ENCODE data around the gene MTERF2. TPM values are rescaled to one million over a fixed set of nuclear protein-coding genes. Genes with fewer than 3 reads are reported as not detected.
A peak's percentile ranks its signal among the peaks of the same experiment; 100 is the strongest.

The MTERF2 gene
- total RNA-seq, 1 experiment from 2014 or later, result 7.0 TPM

GRCh38 chr12:106986625-106987389 is at the start of gene MTERF2 (continued):
- 0 out of 2 replicates have a peak, but pooled peaks have one; percentile 39 for TF ChIP-seq ATF1 (CRISPR knock-in tag; IDR thresholded peaks at IDR 0.05)

- H3K27ac Mint-ChIP-seq, result no peak overlapping the region
- ChIA-PET POLR2A (no interaction called here), CTCF (no interaction called here)
- H3K27me3 Mint-ChIP-seq (ENCODE audit: low read depth), result no peaks in the 10 kb centered on the region
- no peak for TF ChIP-seq IRF2 (CRISPR knock-in tag; IDR thresholded peaks at IDR 0.05; ENCODE audit: borderline replicate concordance, low read depth)
- TF ChIP-seq AR (CRISPR knock-in tag; IDR thresholded peaks at IDR 0.05), result no peak
- TF ChIP-seq FOXJ3 (CRISPR knock-in tag; IDR thresholded peaks at IDR 0.05; ENCODE audit: borderline replicate concordance), result no peak
- TF ChIP-seq SMAD4 (CRISPR knock-in tag; IDR thresholded peaks at IDR 0.05), result no peak
- no peak for DNase-seq (ENCODE audit: low spot score)
- H3K4me1 Mint-ChIP-seq, result no peaks in the 10 kb centered on the region
- ATAC-seq, result no peak
- peaks cover 10% of the 10 kb centered on the region for H3K36me3 Mint-ChIP-seq
- peaks cover 14% of the 10 kb centered on the region for H3K9me3 Mint-ChIP-seq
- H3K4me3 Mint-ChIP-seq, result no peak overlapping the region
Observed at GRCh38 chr12:107035733-107036132, 48.8 kb upstream of the MTERF2 start.

- no peaks in the 10 kb centered on the region for H3K27me3 Mint-ChIP-seq (ENCODE audit: low read depth)
- H3K4me3 Mint-ChIP-seq, result no peak overlapping the region
- TF ChIP-seq ELF4 (CRISPR knock-in tag; IDR thresholded peaks at IDR 0.05; ENCODE audit: low read depth), result no peak
- no peak for TF ChIP-seq TCF7 (CRISPR knock-in tag; IDR thresholded peaks at IDR 0.05; ENCODE audit: low read depth)
- TF ChIP-seq E2F5 (CRISPR knock-in tag; IDR thresholded peaks at IDR 0.05), result no peak
- TF ChIP-seq E2F1 (CRISPR knock-in tag; IDR thresholded peaks at IDR 0.05), result no peak
- no peak for TF ChIP-seq HMGXB4 (CRISPR knock-in tag; IDR thresholded peaks at IDR 0.05)
- no peak for TF ChIP-seq ZNF425 (CRISPR knock-in tag; conservative IDR thresholded peaks at IDR 0.05)
- TF ChIP-seq TEAD1 (CRISPR knock-in tag; IDR thresholded peaks at IDR 0.05), result no peak
- no peak for DNase-seq (ENCODE audit: low spot score)
- peaks cover 11% of the 10 kb centered on the region for H3K9me3 Mint-ChIP-seq
- no peaks in the 10 kb centered on the region for H3K4me1 Mint-ChIP-seq
- H3K36me3 Mint-ChIP-seq, result peaks cover 8% of the 10 kb centered on the region; the same call in 1 of the 2 replicates
- POLR2A ChIA-PET, result no interaction called here
- CTCF ChIA-PET, result no interaction called here
- no peak overlapping the region for H3K27ac Mint-ChIP-seq
- no peak for ATAC-seq
Observed at GRCh38 chr12:107033758-107034739, 47.1 kb upstream of the MTERF2 start.
